ENCODE data around the gene ZNF280C. TPM values are rescaled to one million over a fixed set of nuclear protein-coding genes. Genes with fewer than 3 reads are reported as not detected.

The ZNF280C gene
- total RNA-seq, 4 donors from 2014 or later = 2.4 to 7.0 (median 3.6) TPM

- no peak for DNase-seq (ENCODE audit: low spot score in 2 of 2)
- Histone ChIP-seq H3K9me3 (no peaks in the 10 kb centered on the region), H3K27me3 (peaks cover 0 to 5% of the 10 kb centered on the region in 2 donors), H3K4me3 (peak overlapping the region; percentile 26 to 52 (median 42)), H3K27ac (peak overlapping the region in 1 of 4 donors; percentile 40), H3K36me3 (no peaks in the 10 kb centered on the region), H3K4me1 (peaks cover 0 to 20% (median 2%) of the 10 kb centered on the region in 4 donors)
- TF ChIP-seq CTCF (IDR thresholded peaks at IDR 0.05) (no peak), EP300 (IDR thresholded peaks at IDR 0.05) (no peak)
- 25 to 62% methylated on average over 17 to 34 of the region's 34 CpGs for WGBS, 2 donors
Observed at GRCh38 chrX:130172127-130172845, 96.4 kb downstream of the ZNF280C start.

- Histone ChIP-seq H3K9me3 (no peaks in the 10 kb centered on the region), H3K36me3 (no peaks in the 10 kb centered on the region), H3K27ac (peak within 1 kb of the TSS in 1 of 4 donors; percentile 40), H3K27me3 (peaks cover 0 to 5% of the 10 kb centered on the region in 2 donors), H3K4me3 (peak within 1 kb of the TSS; percentile 26 to 52 (median 42)), H3K4me1 (peaks cover 0 to 27% (median 2%) of the 10 kb centered on the region in 4 donors)
- no peak for TF ChIP-seq POLR2A (IDR thresholded peaks at IDR 0.05)
- no peak for TF ChIP-seq EP300 (IDR thresholded peaks at IDR 0.05)
- no peak for TF ChIP-seq CTCF (IDR thresholded peaks at IDR 0.05)
- 0 to 36% methylated on average over 12 to 61 of the region's 61 CpGs for WGBS, 2 donors
- DNase-seq (ENCODE audit: low spot score in 2 of 2) = no peak
Observed at GRCh38 chrX:130171446-130172126, 97.1 kb downstream of the ZNF280C start, which contains the start of gene RAB33A. RAB33A (plus strand) TSS chrX:130171962; CDS start chrX:130172063, 101 bp downstream.

GRCh38 chrX:130170752-130171445 lies 97.8 kb downstream of the ZNF280C start:
- no peaks in the 10 kb centered on the region for H3K36me3 ChIP-seq
- H3K9me3 ChIP-seq = no peaks in the 10 kb centered on the region
- WGBS, 2 donors = 4 to 50% methylated on average over 10 to 25 of the region's 36 CpGs
- H3K27ac ChIP-seq = no peak overlapping the region
- peaks cover 0 to 5% of the 10 kb centered on the region in 2 donors for H3K27me3 ChIP-seq
- H3K4me3 ChIP-seq = peak overlapping the region; percentile 26 to 52 (median 42)
- peaks cover 0 to 28% (median 2%) of the 10 kb centered on the region in 4 donors for H3K4me1 ChIP-seq
- TF ChIP-seq POLR2A (IDR thresholded peaks at IDR 0.05) = no peak
- TF ChIP-seq EP300 (IDR thresholded peaks at IDR 0.05) = no peak
- TF ChIP-seq CTCF (IDR thresholded peaks at IDR 0.05) = no peak
- no peak for DNase-seq (ENCODE audit: low spot score in 2 of 2)

- DNase-seq (ENCODE audit: low spot score in 2 of 2) = no peak
- TF ChIP-seq EP300 (IDR thresholded peaks at IDR 0.05) (no peak), CTCF (IDR thresholded peaks at IDR 0.05) (no peak), POLR2A (IDR thresholded peaks at IDR 0.05) (no peak)
- H3K4me1 ChIP-seq = peaks cover 0 to 31% (median 2%) of the 10 kb centered on the region in 4 donors
- peak overlapping the region in 1 of 4 donors; percentile 68 for H3K4me3 ChIP-seq
- H3K27me3 ChIP-seq = no peaks in the 10 kb centered on the region
- WGBS, 2 donors = 53 to 65% methylated on average over 4 of the region's 4 CpGs
- H3K27ac ChIP-seq = peak overlapping the region in 2 of 4 donors; percentile 87 to 90
- no peaks in the 10 kb centered on the region for H3K36me3 ChIP-seq
- H3K9me3 ChIP-seq = no peaks in the 10 kb centered on the region
Observed at GRCh38 chrX:130167040-130167439, 101.7 kb downstream of the ZNF280C start.

Data from tibial nerve (tissue), 4 donors.